ENCODE results near the gene PLOD2. TPM values are rescaled to one million over a fixed set of nuclear protein-coding genes. Genes with fewer than 3 reads are reported as not detected.

Gene PLOD2
- total and polyA plus RNA-seq, 2 of the 8 experiments (the other 6 are each of a cell fraction or from before 2014, with no cell fraction given): 4.0 to 28.7 TPM

DNA sequence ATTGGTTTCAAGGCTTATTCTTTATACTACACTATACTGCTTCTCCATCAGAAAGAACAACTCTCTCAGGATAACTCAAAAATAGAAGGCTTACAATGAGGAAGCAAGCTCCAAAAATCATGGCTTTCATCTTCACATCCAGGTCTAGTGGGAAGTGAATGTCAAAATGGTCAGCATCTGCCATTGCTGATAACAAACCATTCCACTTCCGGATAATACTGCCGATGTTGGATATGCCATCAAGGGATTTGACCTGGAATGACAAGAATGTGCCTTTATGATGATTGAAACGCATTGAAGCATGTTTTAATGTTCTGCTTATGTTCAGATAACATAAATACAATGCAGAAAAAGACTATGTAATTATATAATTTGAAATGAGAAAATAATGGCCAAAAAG, 34.0 kb upstream of the PLOD2 start:
- Histone ChIP-seq H3K79me1 (ENCODE audit: low read depth, low read length) (no peaks in the 10 kb centered on the region), H3K23me2 (ENCODE audit: low read depth, low read length) (no peaks in the 10 kb centered on the region), H3K4me3 (ENCODE audit: extremely low read depth in 1 of 4, insufficient read depth in 2 of 4, low read depth in 3 of 4, low read length in 4 of 4) (no peak overlapping the region), H3K4ac (replicated peaks; ENCODE audit: insufficient read length, low read depth, low read length) (no peak overlapping the region), H2BK12ac (ENCODE audit: low read depth, low read length) (no peak overlapping the region), H2BK20ac (ENCODE audit: low read length) (no peak overlapping the region), H2BK15ac (ENCODE audit: low read length) (no peak overlapping the region), H4K91ac (replicated peaks; ENCODE audit: insufficient read length, low read length) (no peak overlapping the region), H4K5ac (ENCODE audit: insufficient read length, low read depth, low read length) (no peak overlapping the region), H3K9ac (replicated peaks in 1 of 4; ENCODE audit: extremely low read depth in 1 of 4, low read depth in 3 of 4, low read length in 3 of 4) (no peak overlapping the region), H3K9me3 (ENCODE audit: insufficient read depth in 2 of 2, low read depth in 1 of 2, low read length in 1 of 2) (no peaks in the 10 kb centered on the region), H2AK5ac (ENCODE audit: low read depth, low read length) (no peak overlapping the region), H4K20me1 (replicated peaks in 1 of 2; ENCODE audit: control insufficient read depth in 1 of 2, insufficient read depth in 2 of 2, low read length in 2 of 2) (no peaks in the 10 kb centered on the region), H3K36me3 (ENCODE audit: control insufficient read depth in 2 of 4, insufficient read depth in 4 of 4, low read length in 3 of 4) (no peaks in the 10 kb centered on the region), H2BK120ac (replicated peaks; ENCODE audit: low read depth, low read length) (no peak overlapping the region), H3K27ac (ENCODE audit: low read depth, low read length) (no peak overlapping the region), H2AFZ (ENCODE audit: low read length) (no peak overlapping the region), H3K14ac (ENCODE audit: insufficient read length) (no peak overlapping the region), H3K23ac (ENCODE audit: insufficient read length) (no peak overlapping the region), H3K79me2 (ENCODE audit: control insufficient read depth in 1 of 2, insufficient read depth in 2 of 2, low read length in 2 of 2) (no peaks in the 10 kb centered on the region), H3K4me1 (replicated peaks in 1 of 4; ENCODE audit: control insufficient read depth in 3 of 4, insufficient read depth in 4 of 4, low read length in 3 of 4) (no peaks in the 10 kb centered on the region), H3K4me2 (ENCODE audit: insufficient read depth in 1 of 2, low read depth in 2 of 2, low read length in 2 of 2) (no peak overlapping the region), H4K8ac (ENCODE audit: extremely low read depth, insufficient read depth, low read length) (no peak overlapping the region), H2BK5ac (ENCODE audit: low read depth, low read length) (no peak overlapping the region), H3K27me3 (replicated peaks in 1 of 4; ENCODE audit: control insufficient read depth in 3 of 4, extremely low read depth in 1 of 4, insufficient read depth in 3 of 4, low read length in 3 of 4) (no peaks in the 10 kb centered on the region), H3K18ac (ENCODE audit: extremely low read depth, low read length) (no peak overlapping the region), H3K56ac (replicated peaks; ENCODE audit: insufficient read length, low read depth, low read length) (no peak overlapping the region)
- no peak for FAIRE-seq
- ChIA-PET CTCF (ENCODE audit: partially characterized antibody) (interaction anchor here (0.8 to 2.3 kb wide), 4 partner anchors 10 to 1603 kb away, joined by 3 to 6 read pairs (median 3); no protein-coding TSS in a partner anchor), POLR2A (ENCODE audit: partially characterized antibody) (no interaction called here)
- DNase-seq (ENCODE audit: low read depth in 1 of 2, low spot score in 2 of 2): no peak
- WGBS, 2 experiments (ENCODE audit: extremely low coverage in 1 of 2, insufficient coverage in 1 of 2, insufficient read length in 1 of 2, insufficient replicate concordance in 2 of 2, low coverage in 1 of 2, low lambda C conversion rate in 2 of 2, missing lambda C conversion rate in 1 of 2): 87% methylated on average over 3 of the region's 3 CpGs; no CpG with 5 or more reads in 1 of the 2 experiments
- TF ChIP-seq JUN (IDR thresholded peaks at IDR 0.05; ENCODE audit: low read depth, low read length) (no peak), YY1 (IDR thresholded peaks at IDR 0.05; ENCODE audit: low read depth, low read length) (no peak), SRF (IDR thresholded peaks at IDR 0.05; ENCODE audit: low read depth, low read length) (no peak), FOSL1 (IDR thresholded peaks at IDR 0.05; ENCODE audit: insufficient read depth, low read depth, low read length) (no peak), KDM4A (IDR thresholded peaks at IDR 0.05; ENCODE audit: low read depth, low read length, severe bottlenecking) (no peak), EP300 (IDR thresholded peaks at IDR 0.05; ENCODE audit: borderline replicate concordance in 1 of 2, low read depth in 2 of 2, low read length in 2 of 2) (no peak), HDAC2 (IDR thresholded peaks at IDR 0.05; ENCODE audit: borderline replicate concordance in 1 of 2, low read depth in 2 of 2, low read length in 2 of 2) (no peak), SIX5 (IDR thresholded peaks at IDR 0.05; ENCODE audit: low read depth, low read length) (no peak), RNF2 (IDR thresholded peaks at IDR 0.05; ENCODE audit: borderline replicate concordance, low read depth, low read length, missing control alignments, poor library complexity, severe bottlenecking) (no peak), SP1 (IDR thresholded peaks at IDR 0.05; ENCODE audit: low read depth, low read length) (no peak), CBX8 (IDR thresholded peaks at IDR 0.05; ENCODE audit: borderline replicate concordance, low read depth, low read length) (no peak), HDAC6 (IDR thresholded peaks at IDR 0.05; ENCODE audit: low read depth, low read length) (no peak), CHD1 (IDR thresholded peaks at IDR 0.05; ENCODE audit: low read depth, low read length) (no peak), SP2 (IDR thresholded peaks at IDR 0.05; ENCODE audit: low read length) (no peak), SIRT6 (IDR thresholded peaks at IDR 0.05; ENCODE audit: low read length) (no peak)

Data from H1 (cell line).